Caco-2 (cell line): ENCODE data around the gene ST6GAL2. TPM values are rescaled to one million over a fixed set of nuclear protein-coding genes. Genes with fewer than 3 reads are reported as not detected.

Source experiments
- BruUV-seq: library from RNA; stranded (reverse); fragments of 400-500 nt; replicated peaks from 2 replicates; lab custom pipeline; 2021; lab: Mats Ljungman, UMichigan
- CTCF ChIA-PET: fragments of 300-600 bp; sonication (Branson Sonifier 250); formaldehyde crosslinking; loops from one replicate; lab custom pipeline; 2022; ENCODE audit warnings: antibody characterized with exemption; lab: Charles Lee
- POLR2A ChIA-PET: fragments of 300-600 bp; sonication (Branson Sonifier 250); formaldehyde crosslinking; loops from one replicate; lab custom pipeline; 2022; ENCODE audit warnings: antibody characterized with exemption; lab: Charles Lee
- DNase-seq, 2 experiments: peaks; one replicate each; pipeline versions ENCODE4 v3.0.0 to v3.0.0-alpha.2; 2020 to 2022
- H3K27me3 ChIP-seq: replicated peaks from 2 replicates; pipeline ENCODE4 v1.6.0; 2011; ENCODE audit warnings: low read length; ENCODE audit not compliant: control insufficient read depth, insufficient read depth
- H3K36me3 ChIP-seq: 2 replicates; pipeline ENCODE4 v1.5.1; 2011; ENCODE audit warnings: low read length; ENCODE audit not compliant: control insufficient read depth, insufficient read depth
- H3K4me1 ChIP-seq: fragments of 250-450 bp; sonication (Bioruptor Pico); 2 replicates; pipeline ENCODE4 v1.5.1; 2020; ENCODE audit warnings: mild to moderate bottlenecking
- H3K4me3 ChIP-seq: 2 replicates; pipeline ENCODE4 v1.5.1; 2011; ENCODE audit warnings: low read depth, mild to moderate bottlenecking, control low read depth, low read length
- H3K9me3 ChIP-seq: fragments of 250-450 bp; sonication (Bioruptor Pico); 2 replicates; pipeline ENCODE4 v1.5.1; 2020; ENCODE audit warnings: mild to moderate bottlenecking, moderate library complexity
- H3K27ac Mint-ChIP-seq: one replicate; pipeline ENCODE4 v1.8.0; 2022; ENCODE audit warnings: mixed read lengths; ENCODE audit not compliant: unreplicated experiment
- H3K27me3 Mint-ChIP-seq: one replicate; pipeline ENCODE4 v1.8.0; 2022; ENCODE audit warnings: mixed read lengths; ENCODE audit not compliant: insufficient read depth, unreplicated experiment
- H3K36me3 Mint-ChIP-seq: one replicate; pipeline ENCODE4 v1.8.0; 2022; ENCODE audit warnings: mild to moderate bottlenecking, mixed read lengths; ENCODE audit not compliant: insufficient read depth, unreplicated experiment
- H3K4me1 Mint-ChIP-seq: one replicate; pipeline ENCODE4 v1.8.0; 2022; ENCODE audit warnings: low read depth, mixed read lengths; ENCODE audit not compliant: unreplicated experiment
- H3K4me3 Mint-ChIP-seq: one replicate; pipeline ENCODE4 v1.8.0; 2022; ENCODE audit warnings: mild to moderate bottlenecking, moderate library complexity, mixed read lengths; ENCODE audit not compliant: unreplicated experiment
- H3K9me3 Mint-ChIP-seq: one replicate; pipeline ENCODE4 v1.8.0; 2022; ENCODE audit warnings: mixed read lengths; ENCODE audit not compliant: unreplicated experiment
- intact Hi-C: fragments of 100-400 bp; cut with micrococcal nuclease; formaldehyde crosslinking; loops from one replicate; pipeline ENCODE4 v1.10.0; 2022; ENCODE audit not compliant: unreplicated experiment
- total RNA-seq: library from RNA; stranded (reverse); gene quantifications from 2 replicates; pipeline ENCODE4 v1.2.3, GENCODE V29; 2022
- TF ChIP-seq, protein P1 (sequence below), 2 experiments: fragments of 200-600 bp in 1 of 2; IDR thresholded peaks; 1 replicate in 1 of 2; 2 replicates in 1 of 2; pipeline versions ENCODE4 v1.5.1 to v1.8.0; 2011 to 2022; ENCODE audit warnings: antibody characterized with exemption in 1 of 2, control low read depth in 1 of 2, inconsistent platforms in 1 of 2, low read depth in 1 of 2, low read length in 1 of 2, mild to moderate bottlenecking in 1 of 2, moderate library complexity in 1 of 2; ENCODE audit not compliant: insufficient read depth in 1 of 2, severe bottlenecking in 1 of 2, unreplicated experiment in 1 of 2

ST6GAL2 gene
- total RNA-seq, 1 experiment from 2014 or later = not detected

GRCh38 chr2:106867196-106867953 is 18.6 kb downstream of the ST6GAL2 start:
- no peaks in the 10 kb centered on the region for H3K4me1 ChIP-seq
- no peaks in the 10 kb centered on the region for H3K4me1 Mint-ChIP-seq
- no peaks in the 10 kb centered on the region for H3K9me3 ChIP-seq
- ChIA-PET POLR2A (no interaction called here), CTCF (no interaction called here)
- BruUV-seq = no TSS peak
- no peak overlapping the region for H3K4me3 ChIP-seq
- no peaks in the 10 kb centered on the region for H3K36me3 Mint-ChIP-seq
- H3K27ac Mint-ChIP-seq = no peak overlapping the region
- H3K4me3 Mint-ChIP-seq = no peak overlapping the region
- H3K9me3 Mint-ChIP-seq = no peaks in the 10 kb centered on the region
- no peak for DNase-seq
- TF ChIP-seq, protein P1, sequence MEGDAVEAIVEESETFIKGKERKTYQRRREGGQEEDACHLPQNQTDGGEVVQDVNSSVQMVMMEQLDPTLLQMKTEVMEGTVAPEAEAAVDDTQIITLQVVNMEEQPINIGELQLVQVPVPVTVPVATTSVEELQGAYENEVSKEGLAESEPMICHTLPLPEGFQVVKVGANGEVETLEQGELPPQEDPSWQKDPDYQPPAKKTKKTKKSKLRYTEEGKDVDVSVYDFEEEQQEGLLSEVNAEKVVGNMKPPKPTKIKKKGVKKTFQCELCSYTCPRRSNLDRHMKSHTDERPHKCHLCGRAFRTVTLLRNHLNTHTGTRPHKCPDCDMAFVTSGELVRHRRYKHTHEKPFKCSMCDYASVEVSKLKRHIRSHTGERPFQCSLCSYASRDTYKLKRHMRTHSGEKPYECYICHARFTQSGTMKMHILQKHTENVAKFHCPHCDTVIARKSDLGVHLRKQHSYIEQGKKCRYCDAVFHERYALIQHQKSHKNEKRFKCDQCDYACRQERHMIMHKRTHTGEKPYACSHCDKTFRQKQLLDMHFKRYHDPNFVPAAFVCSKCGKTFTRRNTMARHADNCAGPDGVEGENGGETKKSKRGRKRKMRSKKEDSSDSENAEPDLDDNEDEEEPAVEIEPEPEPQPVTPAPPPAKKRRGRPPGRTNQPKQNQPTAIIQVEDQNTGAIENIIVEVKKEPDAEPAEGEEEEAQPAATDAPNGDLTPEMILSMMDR (IDR thresholded peaks at IDR 0.05; ENCODE audit: insufficient read depth in 1 of 2, low read depth in 1 of 2, low read length in 1 of 2, severe bottlenecking in 1 of 2, unreplicated experiment in 1 of 2) = no peak
- intact Hi-C loops = loop anchor here (10.0 kb wide), 1 partner anchor 1067 kb away; no protein-coding TSS in a partner anchor
- peaks cover 15% of the 10 kb centered on the region for H3K27me3 Mint-ChIP-seq
- H3K27me3 ChIP-seq = no peaks in the 10 kb centered on the region
- H3K36me3 ChIP-seq = no peaks in the 10 kb centered on the region

GRCh38 chr2:106866641-106867040 is 19.3 kb downstream of the ST6GAL2 start:
- Histone ChIP-seq H3K4me1 (no peaks in the 10 kb centered on the region), H3K27me3 (no peaks in the 10 kb centered on the region), H3K9me3 (no peaks in the 10 kb centered on the region), H3K36me3 (no peaks in the 10 kb centered on the region), H3K4me3 (no peak overlapping the region)
- Mint-ChIP-seq H3K4me1 (no peaks in the 10 kb centered on the region), H3K9me3 (no peaks in the 10 kb centered on the region), H3K4me3 (no peak overlapping the region), H3K36me3 (no peaks in the 10 kb centered on the region), H3K27me3 (peaks cover 15% of the 10 kb centered on the region), H3K27ac (no peak overlapping the region)
- POLR2A ChIA-PET = no interaction called here
- intact Hi-C loops = loop anchor here (10.0 kb wide), 1 partner anchor 1068 kb away; no protein-coding TSS in a partner anchor
- CTCF ChIA-PET = no interaction called here
- no TSS peak for BruUV-seq
- no peak for DNase-seq
- TF ChIP-seq, protein P1 (IDR thresholded peaks at IDR 0.05; ENCODE audit: insufficient read depth in 1 of 2, low read depth in 1 of 2, low read length in 1 of 2, severe bottlenecking in 1 of 2, unreplicated experiment in 1 of 2) = no peak

- intact Hi-C loops = loop anchor here (10.0 kb wide), 1 partner anchor 1071 kb away; no protein-coding TSS in a partner anchor
- TF ChIP-seq, protein P1 (IDR thresholded peaks at IDR 0.05; ENCODE audit: insufficient read depth in 1 of 2, low read depth in 1 of 2, low read length in 1 of 2, severe bottlenecking in 1 of 2, unreplicated experiment in 1 of 2) = no peak
- Histone ChIP-seq H3K36me3 (no peaks in the 10 kb centered on the region), H3K4me3 (no peak overlapping the region), H3K27me3 (no peaks in the 10 kb centered on the region), H3K9me3 (peaks cover 2% of the 10 kb centered on the region; the same call in 1 of the 2 replicates), H3K4me1 (no peaks in the 10 kb centered on the region)
- CTCF ChIA-PET = no interaction called here
- peaks cover 15% of the 10 kb centered on the region for H3K27me3 Mint-ChIP-seq
- DNase-seq = no peak
- no peak overlapping the region for H3K27ac Mint-ChIP-seq
- H3K4me3 Mint-ChIP-seq = no peak overlapping the region
- no TSS peak for BruUV-seq
- no peaks in the 10 kb centered on the region for H3K4me1 Mint-ChIP-seq
- POLR2A ChIA-PET = no interaction called here
- H3K9me3 Mint-ChIP-seq = peaks cover 12% of the 10 kb centered on the region
- H3K36me3 Mint-ChIP-seq = no peaks in the 10 kb centered on the region
These were observed 21.9 kb downstream of the ST6GAL2 start for GRCh38 chr2:106864051-106864450.
